ENCODE measurements around the gene KLHL26. TPM values are rescaled to one million over a fixed set of nuclear protein-coding genes. Genes with fewer than 3 reads are reported as not detected.

The KLHL26 gene
- total and polyA plus RNA-seq, 2 of the 4 experiments (the other 2 are of a cell fraction) = 2.2 to 4.7 TPM

DNA sequence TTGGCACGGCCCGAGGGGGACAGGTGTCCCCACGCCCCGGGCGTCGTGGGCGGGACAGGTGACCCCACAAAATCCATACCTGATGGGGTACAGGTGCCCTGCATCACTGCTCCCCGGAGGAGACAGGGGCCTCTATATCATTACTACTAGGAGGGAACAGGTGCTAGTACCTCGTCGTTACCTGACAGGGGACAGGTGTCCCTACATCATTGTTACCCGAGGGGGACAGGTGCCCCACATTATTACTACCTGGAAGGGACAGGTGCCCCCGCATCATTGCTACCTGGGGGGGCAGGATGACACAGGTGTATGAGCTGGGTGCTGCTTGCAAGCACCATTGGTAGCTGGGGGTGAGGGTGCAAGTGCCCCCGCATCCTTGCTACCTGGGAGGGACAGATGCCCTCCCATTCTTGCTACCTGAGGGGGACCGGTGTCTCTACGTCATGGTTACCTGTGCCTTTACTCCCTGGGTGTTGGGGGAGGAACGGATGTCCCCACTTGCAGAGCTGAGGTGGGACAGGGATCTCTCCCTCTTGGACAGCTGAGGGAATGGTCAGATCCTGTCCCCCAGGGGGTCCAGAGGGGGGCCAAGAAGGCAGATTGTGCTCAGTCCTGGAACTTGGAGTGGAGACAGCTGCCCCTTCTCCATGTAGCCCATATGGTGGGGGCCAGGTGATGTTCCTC lies 47.3 kb downstream of the KLHL26 start (continued):
- TF ChIP-seq FOS (IDR thresholded peaks at IDR 0.05; ENCODE audit: low read depth, low read length) (no peak), MXI1 (IDR thresholded peaks at IDR 0.05; ENCODE audit: borderline replicate concordance, low read depth, low read length) (no peak)
- TF ChIP-seq, protein P1, sequence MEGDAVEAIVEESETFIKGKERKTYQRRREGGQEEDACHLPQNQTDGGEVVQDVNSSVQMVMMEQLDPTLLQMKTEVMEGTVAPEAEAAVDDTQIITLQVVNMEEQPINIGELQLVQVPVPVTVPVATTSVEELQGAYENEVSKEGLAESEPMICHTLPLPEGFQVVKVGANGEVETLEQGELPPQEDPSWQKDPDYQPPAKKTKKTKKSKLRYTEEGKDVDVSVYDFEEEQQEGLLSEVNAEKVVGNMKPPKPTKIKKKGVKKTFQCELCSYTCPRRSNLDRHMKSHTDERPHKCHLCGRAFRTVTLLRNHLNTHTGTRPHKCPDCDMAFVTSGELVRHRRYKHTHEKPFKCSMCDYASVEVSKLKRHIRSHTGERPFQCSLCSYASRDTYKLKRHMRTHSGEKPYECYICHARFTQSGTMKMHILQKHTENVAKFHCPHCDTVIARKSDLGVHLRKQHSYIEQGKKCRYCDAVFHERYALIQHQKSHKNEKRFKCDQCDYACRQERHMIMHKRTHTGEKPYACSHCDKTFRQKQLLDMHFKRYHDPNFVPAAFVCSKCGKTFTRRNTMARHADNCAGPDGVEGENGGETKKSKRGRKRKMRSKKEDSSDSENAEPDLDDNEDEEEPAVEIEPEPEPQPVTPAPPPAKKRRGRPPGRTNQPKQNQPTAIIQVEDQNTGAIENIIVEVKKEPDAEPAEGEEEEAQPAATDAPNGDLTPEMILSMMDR (conservative IDR thresholded peaks at IDR 0.05; ENCODE audit: low read depth, low read length) = no peak

DNA sequence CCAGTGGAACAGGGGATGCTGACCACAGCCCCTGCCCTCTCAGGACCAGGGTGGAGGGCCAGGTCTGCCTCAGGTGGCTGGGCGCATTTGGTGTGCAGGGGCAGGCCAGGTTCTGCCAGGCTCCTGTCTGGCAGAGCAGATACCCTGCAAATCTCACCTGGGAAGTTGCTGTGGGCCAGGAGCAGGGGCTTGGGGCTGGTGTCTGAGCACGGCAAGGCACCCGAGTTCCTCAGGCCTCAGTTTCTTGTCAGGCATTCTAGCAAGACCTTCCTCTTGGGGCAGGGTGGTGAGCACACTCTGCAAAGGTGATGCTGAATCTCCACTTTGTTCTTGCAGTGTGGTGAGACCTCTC lies 47.8 kb downstream of the KLHL26 start:
- Histone ChIP-seq H2BK15ac (ENCODE audit: low read depth, low read length) (no peak overlapping the region), H3K23ac (ENCODE audit: low read depth, low read length) (no peak overlapping the region), H2BK20ac (ENCODE audit: low read depth, low read length) (no peak overlapping the region; the same call in 1 of the 2 replicates), H3K4me1 (ENCODE audit: control insufficient read depth, insufficient read depth, low read length) (peaks cover 19% of the 10 kb centered on the region), H3K27me3 (ENCODE audit: control insufficient read depth, insufficient read depth, low read length) (no peaks in the 10 kb centered on the region), H3K4ac (ENCODE audit: low read depth, low read length) (0 out of 2 replicates have a peak overlapping the region, but pooled peaks have one; percentile 50), H3K4me2 (ENCODE audit: low read depth, low read length) (peak overlapping the region; percentile 95; the same call in 1 of the 2 replicates), H3K56ac (ENCODE audit: extremely low read depth, insufficient read depth, low read length) (no peak overlapping the region), H2AFZ (replicated peaks; ENCODE audit: low read length, poor library complexity) (peak overlapping the region; percentile 82), H2AK9ac (replicated peaks; ENCODE audit: low read depth, low read length, poor library complexity) (peak overlapping the region; percentile 97), H2BK120ac (ENCODE audit: low read depth, low read length) (no peak overlapping the region), H3K9ac (ENCODE audit: low read depth, low read length) (peak overlapping the region; percentile 19; the same call in 1 of the 2 replicates), H2BK5ac (ENCODE audit: low read depth, low read length, poor library complexity, severe bottlenecking) (no peak overlapping the region), H2AK5ac (ENCODE audit: low read depth, low read length) (peak overlapping the region; percentile 95), H4K20me1 (ENCODE audit: insufficient read depth, low read length) (peaks cover 35% of the 10 kb centered on the region), H3K18ac (ENCODE audit: low read depth, low read length) (no peak overlapping the region), H3K9me1 (ENCODE audit: insufficient read depth, low read length) (peaks cover 14% of the 10 kb centered on the region), H4K5ac (ENCODE audit: low read depth, low read length) (no peak overlapping the region), H4K8ac (ENCODE audit: low read depth in 2 of 2, low read length in 2 of 2) (no peak overlapping the region; a peak in 1 of 4 replicates), H3K79me1 (ENCODE audit: low read depth in 1 of 2, low read length in 2 of 2) (peaks cover 30 to 47% of the 10 kb centered on the region in 2 experiments), H3K4me3 (ENCODE audit: insufficient read depth, low read depth, low read length) (peak overlapping the region; percentile 77; the same call in 1 of the 2 replicates), H3K27ac (ENCODE audit: insufficient read depth, low read length) (no peak overlapping the region), H3K9me3 (ENCODE audit: control insufficient read depth, insufficient read depth, low read length) (no peaks in the 10 kb centered on the region), H4K91ac (ENCODE audit: insufficient read depth, low read depth, low read length) (no peak overlapping the region), H3K36me3 (ENCODE audit: control insufficient read depth, insufficient read depth, low read length) (no peaks in the 10 kb centered on the region), H3K14ac (replicated peaks; ENCODE audit: low read depth, low read length) (no peak overlapping the region; the same call in 1 of the 2 replicates)
- intact Hi-C loops (cut with micrococcal nuclease) (no loop called here), dilution Hi-C loops (cut with HindIII; ENCODE audit: low sequenced_read_pairs, unreplicated experiment) (no loop called here), in situ Hi-C loops (cut with MboI; ENCODE audit: low sequenced_read_pairs) (no loop called here)
- POLR2A ChIA-PET (ENCODE audit: unreplicated experiment) = interaction anchor here (0.6 kb wide), 1 partner anchor 266 kb away, joined by 6 read pairs; no protein-coding TSS in a partner anchor
- DNase-seq = no peak
- no peak for ATAC-seq (ENCODE audit: low read depth)
- BruUV-seq (replicated peaks) = no TSS peak
- CTCF ChIA-PET = no interaction called here
- 87% methylated on average over 3 of the region's 3 CpGs; no CpG with 5 or more reads in 1 of the 2 experiments for WGBS, 2 experiments (ENCODE audit: extremely low coverage in 2 of 2, insufficient read length in 1 of 2)
- TF ChIP-seq, protein P1 (conservative IDR thresholded peaks at IDR 0.05; ENCODE audit: low read depth, low read length) = no peak
- TF ChIP-seq BHLHE40 (IDR thresholded peaks at IDR 0.05; ENCODE audit: low read depth, low read length) = no peak
- TF ChIP-seq FOS (IDR thresholded peaks at IDR 0.05; ENCODE audit: low read depth, low read length) = no peak
- no peak for TF ChIP-seq RCOR1 (IDR thresholded peaks at IDR 0.05; ENCODE audit: insufficient replicate concordance, low read length)
- no peak for TF ChIP-seq SMC3 (IDR thresholded peaks at IDR 0.05; ENCODE audit: low read depth, low read length)
- TF ChIP-seq, protein P2, sequence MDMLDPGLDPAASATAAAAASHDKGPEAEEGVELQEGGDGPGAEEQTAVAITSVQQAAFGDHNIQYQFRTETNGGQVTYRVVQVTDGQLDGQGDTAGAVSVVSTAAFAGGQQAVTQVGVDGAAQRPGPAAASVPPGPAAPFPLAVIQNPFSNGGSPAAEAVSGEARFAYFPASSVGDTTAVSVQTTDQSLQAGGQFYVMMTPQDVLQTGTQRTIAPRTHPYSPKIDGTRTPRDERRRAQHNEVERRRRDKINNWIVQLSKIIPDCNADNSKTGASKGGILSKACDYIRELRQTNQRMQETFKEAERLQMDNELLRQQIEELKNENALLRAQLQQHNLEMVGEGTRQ (IDR thresholded peaks at IDR 0.05; ENCODE audit: low read depth, low read length) = no peak
- no peak for TF ChIP-seq CHD1 (IDR thresholded peaks at IDR 0.05; ENCODE audit: low read depth, low read length)
- no peak for TF ChIP-seq NFE2L2 (IDR thresholded peaks at IDR 0.05; ENCODE audit: low read depth, low read length)

Data from IMR-90 (cell line).